Measurements from ENCODE around the gene MRPL43.

DNA sequence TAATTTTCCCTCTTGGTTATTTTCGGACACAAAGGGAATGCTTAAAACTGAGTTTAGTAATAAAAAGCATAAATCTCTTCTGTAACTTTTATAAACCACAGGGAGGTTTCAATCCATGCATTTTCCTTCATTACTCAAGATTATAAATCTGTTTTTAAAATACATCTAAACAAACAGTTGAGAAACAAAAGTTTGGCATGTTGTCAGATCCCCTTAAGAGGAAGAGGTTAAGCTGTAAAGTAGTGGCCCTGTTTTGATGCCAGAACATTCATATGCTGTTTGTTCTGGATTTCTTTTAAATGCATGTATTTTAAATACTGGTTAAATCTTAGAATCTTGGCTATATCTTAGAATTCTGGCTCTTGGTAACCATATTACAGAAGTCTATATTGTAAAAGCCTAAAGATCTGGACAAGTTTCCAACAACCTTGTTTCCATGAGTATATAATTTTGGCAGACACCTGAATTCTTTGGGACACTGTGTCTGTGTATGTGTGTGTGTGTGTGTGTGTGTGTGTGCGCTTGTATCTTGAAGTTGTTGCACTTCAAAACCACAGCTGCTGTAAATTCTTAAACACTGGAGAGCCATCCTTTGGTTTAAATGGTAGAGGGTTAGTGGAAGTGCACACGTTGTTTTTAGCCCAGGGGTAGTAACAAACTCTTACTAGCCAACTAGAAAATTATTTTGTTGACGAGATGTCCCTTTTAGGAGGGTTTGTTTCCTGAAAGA lies 24.8 kb downstream of the MRPL43 start:
- TF ChIP-seq POLR2AphosphoS5 (IDR thresholded peaks at IDR 0.05): no peak
- no peak for TF ChIP-seq POLR2A (IDR thresholded peaks at IDR 0.05)
- TF ChIP-seq CTCF (IDR thresholded peaks at IDR 0.05): no peak
- no peak for TF ChIP-seq EP300 (IDR thresholded peaks at IDR 0.05; ENCODE audit: low read depth)
